ENCODE results near the gene TOE1. TPM values are rescaled to one million over a fixed set of nuclear protein-coding genes. Genes with fewer than 3 reads are reported as not detected.

TOE1 gene
- total and polyA plus RNA-seq, 9 of the 15 experiments (the other 6 are each of a cell fraction or from before 2014, with no cell fraction given) = 32.1 to 85.7 (median 38.0) TPM

DNA sequence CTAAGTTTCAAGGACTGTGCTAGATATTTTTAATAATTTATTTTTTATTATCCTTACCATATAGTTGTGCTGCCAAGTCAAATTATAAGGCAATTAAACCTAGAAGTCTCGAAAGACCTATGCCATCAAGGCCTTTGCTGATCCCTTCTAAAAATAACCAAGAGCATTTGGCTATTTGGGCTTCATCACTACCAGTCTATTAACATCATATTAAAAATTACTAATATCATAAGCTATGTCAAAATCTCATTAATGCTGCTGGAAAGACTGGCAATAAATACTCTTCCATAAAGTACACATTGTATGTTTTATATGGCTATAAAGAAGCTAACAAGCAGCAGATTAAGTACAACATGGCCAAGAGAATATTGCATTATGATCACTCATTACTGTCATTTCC, 43.2 kb downstream of the TOE1 start:
- Histone ChIP-seq H2AFZ (ENCODE audit: low read depth, low read length) (no peak overlapping the region), H3K4me2 (ENCODE audit: insufficient read depth, low read length) (no peak overlapping the region), H4K20me1 (replicated peaks; ENCODE audit: control insufficient read depth, insufficient read depth, low read length) (no peaks in the 10 kb centered on the region), H3K27me3 (ENCODE audit: control insufficient read depth in 2 of 2, insufficient read depth in 2 of 2, low read length in 2 of 2) (peaks cover 0 to 4% of the 10 kb centered on the region in 2 experiments; a peak in 1 of 5 replicates), H3K9me1 (ENCODE audit: control insufficient read depth, insufficient read depth, low read length) (no peaks in the 10 kb centered on the region), H3K79me2 (ENCODE audit: control insufficient read depth, insufficient read depth, low read length) (no peaks in the 10 kb centered on the region), H3K27ac (ENCODE audit: extremely low read depth, low read depth, low read length) (no peak overlapping the region), H3K4me3 (no peak overlapping the region), H3K36me3 (ENCODE audit: control insufficient read depth, insufficient read depth, low read length) (no peaks in the 10 kb centered on the region), H3K9me3 (replicated peaks; ENCODE audit: control insufficient read depth, insufficient read depth, low read depth, low read length) (no peaks in the 10 kb centered on the region), H3K9ac (ENCODE audit: insufficient read depth in 1 of 2, low read depth in 2 of 2, low read length in 2 of 2) (no peak overlapping the region), H3K4me1 (replicated peaks in 1 of 2; ENCODE audit: control insufficient read depth in 2 of 2, insufficient read depth in 2 of 2, low read length in 2 of 2) (no peaks in the 10 kb centered on the region)
- BruUV-seq (replicated peaks) = no TSS peak
- FAIRE-seq (no peak), ATAC-seq (no peak), DNase-seq (ENCODE audit: extremely low read depth in 1 of 4, low spot score in 3 of 4) (no peak)
- CTCF ChIA-PET (ENCODE audit: low intra/inter-chr PET ratio) = no interaction called here
- in situ Hi-C loops (cut with MboI) = no loop called here
- intact Hi-C loops (cut with micrococcal nuclease) = no loop called here
- POLR2A ChIA-PET = interaction anchor here (1.2 to 1.3 kb wide), 2 partner anchors 16 to 35 kb away, joined by 3 read pairs; no protein-coding TSS in a partner anchor
- 0% methylated on average over 1 of the region's 1 CpG for whole genome bisulfite sequencing (ENCODE audit: insufficient coverage, low coverage, missing lambda C conversion rate)
- no peak for TF ChIP-seq MTA1 (IDR thresholded peaks at IDR 0.05; ENCODE audit: borderline replicate concordance)
- no peak for TF ChIP-seq ZNF324 (CRISPR knock-in tag; IDR thresholded peaks at IDR 0.05)
- TF ChIP-seq, protein P1, sequence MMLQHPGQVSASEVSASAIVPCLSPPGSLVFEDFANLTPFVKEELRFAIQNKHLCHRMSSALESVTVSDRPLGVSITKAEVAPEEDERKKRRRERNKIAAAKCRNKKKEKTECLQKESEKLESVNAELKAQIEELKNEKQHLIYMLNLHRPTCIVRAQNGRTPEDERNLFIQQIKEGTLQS (IDR thresholded peaks at IDR 0.05) = no peak
- TF ChIP-seq, protein P1 (CRISPR knock-in tag; conservative IDR thresholded peaks at IDR 0.05) = no peak
- no peak for TF ChIP-seq ZNF41 (CRISPR knock-in tag; conservative IDR thresholded peaks at IDR 0.05)
- TF ChIP-seq ZNF507 (tag; conservative IDR thresholded peaks at IDR 0.05) = no peak
- no peak for TF ChIP-seq SIRT6 (IDR thresholded peaks at IDR 0.05; ENCODE audit: low read depth, low read length)
- no peak for TF ChIP-seq ZNF644 (tag; IDR thresholded peaks at IDR 0.05; ENCODE audit: low read depth)
- no peak for TF ChIP-seq CTCFL (IDR thresholded peaks at IDR 0.05; ENCODE audit: borderline replicate concordance, insufficient read depth, low read depth, low read length, poor library complexity, severe bottlenecking)
- TF ChIP-seq ZNF175 (CRISPR knock-in tag; IDR thresholded peaks at IDR 0.05; ENCODE audit: low read depth) = no peak
- no peak for TF ChIP-seq KAT2B (IDR thresholded peaks at IDR 0.05; ENCODE audit: low read depth, low read length)
- TF ChIP-seq, protein P2, sequence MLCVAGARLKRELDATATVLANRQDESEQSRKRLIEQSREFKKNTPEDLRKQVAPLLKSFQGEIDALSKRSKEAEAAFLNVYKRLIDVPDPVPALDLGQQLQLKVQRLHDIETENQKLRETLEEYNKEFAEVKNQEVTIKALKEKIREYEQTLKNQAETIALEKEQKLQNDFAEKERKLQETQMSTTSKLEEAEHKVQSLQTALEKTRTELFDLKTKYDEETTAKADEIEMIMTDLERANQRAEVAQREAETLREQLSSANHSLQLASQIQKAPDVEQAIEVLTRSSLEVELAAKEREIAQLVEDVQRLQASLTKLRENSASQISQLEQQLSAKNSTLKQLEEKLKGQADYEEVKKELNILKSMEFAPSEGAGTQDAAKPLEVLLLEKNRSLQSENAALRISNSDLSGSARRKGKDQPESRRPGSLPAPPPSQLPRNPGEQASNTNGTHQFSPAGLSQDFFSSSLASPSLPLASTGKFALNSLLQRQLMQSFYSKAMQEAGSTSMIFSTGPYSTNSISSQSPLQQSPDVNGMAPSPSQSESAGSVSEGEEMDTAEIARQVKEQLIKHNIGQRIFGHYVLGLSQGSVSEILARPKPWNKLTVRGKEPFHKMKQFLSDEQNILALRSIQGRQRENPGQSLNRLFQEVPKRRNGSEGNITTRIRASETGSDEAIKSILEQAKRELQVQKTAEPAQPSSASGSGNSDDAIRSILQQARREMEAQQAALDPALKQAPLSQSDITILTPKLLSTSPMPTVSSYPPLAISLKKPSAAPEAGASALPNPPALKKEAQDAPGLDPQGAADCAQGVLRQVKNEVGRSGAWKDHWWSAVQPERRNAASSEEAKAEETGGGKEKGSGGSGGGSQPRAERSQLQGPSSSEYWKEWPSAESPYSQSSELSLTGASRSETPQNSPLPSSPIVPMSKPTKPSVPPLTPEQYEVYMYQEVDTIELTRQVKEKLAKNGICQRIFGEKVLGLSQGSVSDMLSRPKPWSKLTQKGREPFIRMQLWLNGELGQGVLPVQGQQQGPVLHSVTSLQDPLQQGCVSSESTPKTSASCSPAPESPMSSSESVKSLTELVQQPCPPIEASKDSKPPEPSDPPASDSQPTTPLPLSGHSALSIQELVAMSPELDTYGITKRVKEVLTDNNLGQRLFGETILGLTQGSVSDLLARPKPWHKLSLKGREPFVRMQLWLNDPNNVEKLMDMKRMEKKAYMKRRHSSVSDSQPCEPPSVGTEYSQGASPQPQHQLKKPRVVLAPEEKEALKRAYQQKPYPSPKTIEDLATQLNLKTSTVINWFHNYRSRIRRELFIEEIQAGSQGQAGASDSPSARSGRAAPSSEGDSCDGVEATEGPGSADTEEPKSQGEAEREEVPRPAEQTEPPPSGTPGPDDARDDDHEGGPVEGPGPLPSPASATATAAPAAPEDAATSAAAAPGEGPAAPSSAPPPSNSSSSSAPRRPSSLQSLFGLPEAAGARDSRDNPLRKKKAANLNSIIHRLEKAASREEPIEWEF (CRISPR knock-in tag; IDR thresholded peaks at IDR 0.05) = no peak
- TF ChIP-seq TARDBP (IDR thresholded peaks at IDR 0.05) = no peak
- no peak for TF ChIP-seq BCL6 (CRISPR knock-in tag; IDR thresholded peaks at IDR 0.05)
- TF ChIP-seq E2F1 (CRISPR knock-in tag; IDR thresholded peaks at IDR 0.05) = no peak

Measured in K562 (cell line).